HG02588 (cell line): Measurements from ENCODE around the gene GLRA1.
"Not testable (repeated sequence)": the region's sequence is repeated elsewhere in the genome, so short reads cannot be mapped to it uniquely, and the experiment has no call there.

Experiments
- ATAC-seq: cut with Tn5 transposase; IDR thresholded peaks from one replicate; pipeline ENCODE4 v1.9.1; 2021; ENCODE audit warnings: mild to moderate bottlenecking, moderate library complexity; ENCODE audit not compliant: unreplicated experiment

The GLRA1 gene

DNA sequence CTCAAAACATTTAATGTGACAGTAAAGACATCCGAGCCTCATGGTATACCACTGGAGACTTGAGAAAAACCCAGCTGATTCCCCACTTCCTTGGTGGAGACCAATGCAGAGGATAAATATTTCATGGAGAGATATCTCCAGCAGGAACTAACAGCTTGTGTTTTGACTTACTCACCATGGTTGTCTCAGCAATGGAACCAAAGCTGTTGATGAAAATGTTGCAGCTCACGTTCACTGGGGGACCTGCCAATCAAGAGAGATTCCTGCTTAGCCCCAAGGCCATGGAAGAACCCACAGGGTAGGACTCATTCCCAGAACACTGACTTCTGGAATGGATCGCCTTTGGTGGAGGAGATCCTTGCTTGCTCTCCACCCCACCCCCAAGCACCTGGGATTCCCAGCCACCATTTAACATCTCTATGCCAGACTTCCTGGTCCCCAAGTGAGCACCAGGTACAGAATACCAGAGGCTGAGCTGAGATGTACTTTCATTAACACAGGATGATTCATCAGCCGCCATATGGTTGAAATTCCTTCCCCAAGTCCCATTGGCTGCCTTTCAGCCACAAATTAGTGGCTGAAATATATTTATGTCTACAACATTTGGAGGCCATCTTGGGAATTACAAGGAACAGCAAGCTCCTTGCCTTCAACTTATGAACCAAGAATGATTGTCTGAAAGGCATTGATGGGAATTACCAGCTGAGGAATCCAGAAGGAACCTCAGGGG lies 37.9 kb downstream of the GLRA1 start:
- no peak for ATAC-seq

DNA sequence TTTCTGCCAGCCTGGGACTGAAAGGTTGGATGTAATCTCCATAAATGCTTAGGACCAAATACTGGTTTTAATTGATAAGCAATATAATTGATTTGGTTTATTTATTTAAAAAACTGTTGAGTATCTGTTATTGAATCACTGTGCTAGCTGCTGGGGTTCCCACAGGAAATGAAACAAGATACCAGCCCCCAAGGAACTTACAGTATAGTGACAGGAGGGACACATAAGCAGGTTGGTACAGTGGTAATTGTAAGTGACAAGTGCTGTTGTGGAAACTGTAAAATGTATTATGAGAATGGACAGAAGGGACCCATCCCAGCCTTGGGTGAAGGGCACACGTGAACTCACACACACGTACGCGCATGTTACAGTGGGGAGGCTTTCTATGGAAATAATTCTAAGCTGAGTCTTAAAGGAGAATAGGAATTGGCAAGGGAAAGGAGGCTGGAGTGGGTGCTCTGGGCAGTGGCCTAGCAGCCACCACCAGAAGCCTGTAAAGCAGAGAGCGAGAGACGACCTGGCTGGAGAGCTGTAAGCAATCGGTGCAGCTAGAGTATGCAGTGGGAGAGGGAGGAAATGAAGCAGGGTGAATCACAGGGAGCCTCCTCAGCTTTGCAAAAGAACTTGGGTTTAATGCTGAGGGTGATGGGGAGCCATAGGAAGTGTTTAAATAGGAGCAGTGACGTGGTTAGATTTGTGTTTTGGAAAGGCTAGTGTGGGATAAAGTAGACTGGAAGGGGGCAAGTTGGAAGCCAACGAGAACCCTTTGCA lies 39.3 kb downstream of the GLRA1 start:
- ATAC-seq, result no peak

GRCh38 chr5:151881621-151882225 lies 42.9 kb downstream of the GLRA1 start:
- no peak for ATAC-seq

- ATAC-seq, result no peak
These were observed 44.3 kb downstream of the GLRA1 start for GRCh38 chr5:151880324-151880723.

DNA sequence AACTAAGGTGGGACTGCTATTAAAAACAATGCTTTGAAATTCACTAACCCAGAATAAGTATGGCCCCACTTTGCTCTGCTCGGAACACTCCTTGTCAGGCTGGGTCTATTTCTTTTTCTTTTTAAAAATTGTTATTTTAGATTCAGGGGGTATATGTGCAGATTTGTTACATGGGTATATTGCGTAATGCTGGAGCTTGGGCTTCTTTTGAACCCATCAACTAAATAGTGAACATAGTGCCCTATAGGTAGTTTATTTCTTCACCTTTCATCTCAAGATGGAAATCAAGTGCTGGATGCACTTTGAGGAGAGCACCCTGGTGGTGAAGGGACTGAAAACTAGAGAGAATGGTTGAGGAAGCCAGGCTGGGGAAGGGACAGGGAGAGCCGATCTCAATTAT lies 51.0 kb downstream of the GLRA1 start:
- ATAC-seq, result no peak

DNA sequence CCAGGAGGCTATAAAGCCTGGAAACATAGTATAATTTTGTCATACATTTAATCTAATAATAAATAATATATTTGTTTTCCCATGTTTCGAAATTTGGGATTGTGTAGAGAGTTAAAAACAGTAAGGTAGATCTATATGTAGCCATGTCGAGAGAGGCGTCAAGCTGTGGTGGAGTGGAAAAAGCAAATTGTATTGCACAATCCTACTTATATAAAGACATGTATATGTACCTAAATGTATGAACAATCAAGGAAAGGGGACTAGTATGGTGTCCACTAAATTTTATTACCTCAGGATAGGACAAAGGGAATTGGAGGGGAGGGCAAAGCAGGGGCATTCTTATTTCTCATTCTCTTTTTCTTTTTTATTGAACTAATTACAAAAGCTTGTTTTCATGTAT lies 52.0 kb downstream of the GLRA1 start:
- ATAC-seq, result no peak

GRCh38 chr5:151870820-151871219 lies 53.8 kb downstream of the GLRA1 start:
- ATAC-seq, result no peak

- no peak for ATAC-seq
These were observed 54.4 kb downstream of the GLRA1 start for GRCh38 chr5:151870271-151870670.

- no peak for ATAC-seq
These were observed 54.8 kb downstream of the GLRA1 start for GRCh38 chr5:151869843-151870242.

DNA sequence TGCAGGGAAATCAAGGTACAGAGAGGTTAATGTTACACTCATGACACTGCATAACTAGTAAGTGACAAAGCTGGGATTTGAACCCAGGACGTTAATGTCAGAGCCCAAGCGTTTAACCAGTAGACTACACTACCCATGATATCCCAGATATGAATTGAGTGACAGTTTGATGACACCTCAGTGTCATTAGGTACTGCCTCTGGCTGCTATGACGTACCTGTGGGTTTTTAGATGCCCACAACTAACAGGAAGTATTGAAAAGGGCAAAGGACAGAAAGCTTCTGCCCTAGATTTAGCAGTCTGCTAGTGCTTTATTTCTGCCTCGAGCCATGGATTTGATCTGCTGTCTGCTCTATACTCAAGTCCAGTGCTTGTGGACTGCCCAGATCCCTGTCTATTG lies 56.2 kb downstream of the GLRA1 start:
- ATAC-seq, result no peak

GRCh38 chr5:151864061-151864748 lies 60.4 kb downstream of the GLRA1 start:
- ATAC-seq, result no peak

DNA sequence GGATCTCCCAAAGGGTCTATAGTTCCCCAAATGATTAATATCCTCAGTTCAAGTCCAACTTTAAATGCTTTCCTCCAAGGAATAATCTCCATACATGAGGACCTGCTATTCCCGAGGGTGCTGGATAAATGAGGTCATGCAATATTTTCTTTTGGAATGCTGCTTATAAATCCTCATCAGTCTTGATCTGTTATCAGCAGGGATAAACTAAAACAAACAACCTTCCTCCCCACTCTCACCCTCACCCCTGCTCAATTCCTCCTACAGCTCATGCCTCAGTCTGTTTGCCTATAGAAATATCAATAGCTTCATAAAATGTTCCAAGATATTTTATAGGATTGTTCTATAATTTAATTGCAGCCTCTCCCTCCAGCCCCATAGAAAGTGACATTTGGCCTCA lies 61.1 kb downstream of the GLRA1 start:
- ATAC-seq, result no peak

- ATAC-seq, result no peak
These were observed 61.7 kb downstream of the GLRA1 start for GRCh38 chr5:151862811-151863472.

GRCh38 chr5:151860867-151861266 lies 63.8 kb downstream of the GLRA1 start:
- ATAC-seq, result not testable (repeated sequence)

- no peak for ATAC-seq
These were observed 67.8 kb downstream of the GLRA1 start for GRCh38 chr5:151856861-151857260.

- ATAC-seq, result no peak
These were observed 69.0 kb downstream of the GLRA1 start for GRCh38 chr5:151855701-151856100.

DNA sequence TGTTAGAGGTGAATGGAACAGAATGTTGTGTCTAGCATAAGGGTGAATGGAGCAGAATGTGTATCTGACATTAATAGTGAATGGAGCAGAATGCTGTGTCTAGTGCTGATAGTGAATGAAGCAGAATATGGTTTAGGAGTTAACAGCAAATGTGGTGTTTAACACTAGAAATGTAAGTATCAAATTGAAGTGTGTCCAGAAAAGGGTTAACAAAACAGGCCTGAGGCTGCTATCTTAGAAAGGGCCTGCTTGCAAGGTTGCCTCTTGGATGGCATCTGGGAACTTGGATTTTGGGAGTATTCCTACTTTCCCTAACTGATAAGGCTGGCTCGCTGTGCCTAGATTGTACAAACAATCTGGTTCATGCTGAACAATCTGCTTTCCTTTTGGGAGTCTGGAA lies 76.8 kb downstream of the GLRA1 start:
- no peak for ATAC-seq

- no peak for ATAC-seq
These were observed 77.9 kb downstream of the GLRA1 start for GRCh38 chr5:151846765-151847164.

DNA sequence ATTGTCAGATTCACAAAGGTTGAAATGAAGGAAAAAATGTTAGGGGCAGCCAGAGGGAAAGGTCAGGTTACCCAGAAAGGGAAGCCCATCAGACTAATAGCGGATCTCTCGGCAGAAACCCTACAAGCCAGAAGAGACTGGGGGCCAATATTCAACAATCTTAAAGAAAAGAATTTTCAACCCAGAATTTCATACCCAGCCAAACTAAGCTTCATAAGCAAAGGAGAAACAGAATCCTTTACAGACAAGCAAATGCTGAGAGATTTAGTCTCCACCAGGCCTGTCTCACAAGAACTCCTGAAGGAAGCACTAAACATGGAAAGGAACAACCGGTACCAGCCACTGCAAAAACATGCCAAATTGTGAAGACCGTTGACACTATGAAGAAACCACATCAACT lies 91.8 kb downstream of the GLRA1 start:
- not testable (repeated sequence) for ATAC-seq

DNA sequence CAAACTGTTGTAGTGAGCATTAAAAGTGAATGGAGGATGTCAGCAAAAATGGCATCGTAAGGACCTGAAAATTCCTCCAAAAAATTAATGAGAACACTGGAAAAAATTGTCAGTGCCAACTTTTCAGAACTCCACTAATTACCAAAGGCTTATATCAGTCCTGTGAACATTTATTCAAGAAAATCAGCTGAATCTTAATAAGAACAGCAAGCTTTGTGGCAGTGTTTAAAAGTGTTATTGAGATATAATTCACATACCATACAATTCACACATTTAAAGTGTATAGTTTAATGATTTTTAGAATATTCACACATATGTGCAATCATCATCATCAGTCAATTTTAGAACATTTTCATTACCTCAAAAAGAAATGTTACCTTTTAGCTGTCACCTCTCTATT lies 95.3 kb downstream of the GLRA1 start:
- no peak for ATAC-seq

DNA sequence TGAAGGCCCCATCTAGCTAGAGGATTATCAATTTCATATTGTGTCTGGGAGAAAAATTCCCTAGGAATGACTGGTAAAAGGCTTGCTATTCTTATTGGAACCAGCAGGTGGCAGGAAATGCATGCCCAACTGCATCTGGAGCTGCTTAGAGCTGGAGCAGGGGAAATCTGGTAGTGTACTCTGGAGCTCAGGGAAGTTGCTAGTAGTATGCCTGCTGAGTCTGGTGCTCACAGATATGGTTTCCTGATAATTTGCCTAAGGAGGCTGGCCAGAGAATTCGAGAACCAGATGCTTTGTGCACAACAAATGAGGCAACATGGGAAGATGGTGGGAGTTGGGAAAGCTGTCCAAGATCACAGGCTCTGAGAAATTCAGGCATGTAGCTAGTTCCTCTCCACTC lies 99.2 kb downstream of the GLRA1 start:
- ATAC-seq, result peak; percentile 76
